MM.1S (cell line): ENCODE data around the gene MPDU1.
A peak's percentile ranks its signal among the peaks of the same experiment; 100 is the strongest.

Source experiments
- DNase-seq: peaks from one replicate; pipeline ENCODE4 v3.0.0-alpha.2; 2015
- H2AFZ ChIP-seq: fragments of 300-600 bp; sonication (generic); 2 replicates; pipeline ENCODE4 v1.6.0; 2016; ENCODE audit warnings: antibody characterized with exemption, low read length
- H3F3A ChIP-seq: fragments of 300-600 bp; sonication (generic); 2 replicates; pipeline ENCODE4 v1.6.1; 2016; ENCODE audit warnings: mild to moderate bottlenecking, antibody characterized with exemption, low read length, moderate library complexity, mixed read lengths; ENCODE audit not compliant: insufficient read depth
- H3K27ac ChIP-seq: fragments of 300-600 bp; sonication (generic); 2 replicates; pipeline ENCODE4 v1.5.1; 2016; ENCODE audit warnings: mild to moderate bottlenecking, low read length
- H3K27me3 ChIP-seq: fragments of 300-600 bp; sonication (generic); replicated peaks from 2 replicates; pipeline ENCODE4 v1.6.0; 2016; ENCODE audit warnings: low read length; ENCODE audit not compliant: insufficient read depth
- H3K36me3 ChIP-seq: fragments of 300-600 bp; sonication (generic); replicated peaks from 2 replicates; pipeline ENCODE4 v1.6.1; 2016; ENCODE audit warnings: mild to moderate bottlenecking, low read length, mixed read lengths; ENCODE audit not compliant: insufficient read depth
- H3K4me1 ChIP-seq: fragments of 300-600 bp; sonication (generic); 2 replicates; pipeline ENCODE4 v1.6.1; 2016; ENCODE audit warnings: low read length, mixed read lengths
- H3K4me2 ChIP-seq: fragments of 300-600 bp; sonication (generic); 2 replicates; pipeline ENCODE4 v1.6.0; 2016; ENCODE audit warnings: low read depth, low read length
- H3K4me3 ChIP-seq: fragments of 300-600 bp; sonication (generic); 2 replicates; pipeline ENCODE4 v1.5.1; 2016; ENCODE audit warnings: low read length, mixed read lengths
- H3K79me2 ChIP-seq: fragments of 300-600 bp; sonication (generic); 2 replicates; pipeline ENCODE4 v1.6.1; 2016; ENCODE audit warnings: mixed run types, low read length, mixed read lengths
- H3K9ac ChIP-seq: fragments of 300-600 bp; sonication (generic); 2 replicates; pipeline ENCODE4 v1.6.1; 2016; ENCODE audit warnings: low read length, mixed read lengths
- H3K9me2 ChIP-seq: fragments of 300-600 bp; sonication (generic); replicated peaks from 2 replicates; pipeline ENCODE4 v1.6.1; 2016; ENCODE audit warnings: mild to moderate bottlenecking, low read length, mixed read lengths; ENCODE audit not compliant: insufficient read depth
- H3K9me3 ChIP-seq: fragments of 300-600 bp; sonication (generic); replicated peaks from 2 replicates; pipeline ENCODE4 v1.6.1; 2016; ENCODE audit warnings: mild to moderate bottlenecking, low read length, mixed read lengths; ENCODE audit not compliant: insufficient read depth
- H4K20me1 ChIP-seq: fragments of 300-600 bp; sonication (generic); 2 replicates; pipeline ENCODE4 v1.6.1; 2016; ENCODE audit warnings: mild to moderate bottlenecking, low read length, moderate library complexity, mixed read lengths; ENCODE audit not compliant: insufficient read depth
- EZH2 ChIP-seq: fragments of 300-600 bp; sonication (generic); optimal IDR thresholded peaks from 2 replicates; pipeline ENCODE3; 2017; ENCODE audit warnings: low read depth, mild to moderate bottlenecking, antibody characterized with exemption, low read length, mixed read lengths
- EZH2phosphoT487 ChIP-seq: fragments of 300-600 bp; sonication (generic); IDR thresholded peaks from 2 replicates; pipeline ENCODE4 v1.6.1; 2018; ENCODE audit warnings: antibody characterized with exemption, low read length
- TF ChIP-seq, protein P1 (sequence below): fragments of 300-600 bp; sonication (generic); IDR thresholded peaks from 2 replicates; pipeline ENCODE4 v1.5.1; 2016; ENCODE audit warnings: antibody characterized with exemption, low read length, mixed read lengths

MPDU1 gene

GRCh38 chr17:7559320-7560171 lies 24.1 kb upstream of the MPDU1 start:
- H3K9me3 ChIP-seq, result no peaks in the 10 kb centered on the region
- H3K27me3 ChIP-seq, result no peaks in the 10 kb centered on the region
- no peaks in the 10 kb centered on the region for H3K9me2 ChIP-seq
- DNase-seq, result no peak
- H3K79me2 ChIP-seq, result peaks cover 33% of the 10 kb centered on the region
- TF ChIP-seq, protein P1, sequence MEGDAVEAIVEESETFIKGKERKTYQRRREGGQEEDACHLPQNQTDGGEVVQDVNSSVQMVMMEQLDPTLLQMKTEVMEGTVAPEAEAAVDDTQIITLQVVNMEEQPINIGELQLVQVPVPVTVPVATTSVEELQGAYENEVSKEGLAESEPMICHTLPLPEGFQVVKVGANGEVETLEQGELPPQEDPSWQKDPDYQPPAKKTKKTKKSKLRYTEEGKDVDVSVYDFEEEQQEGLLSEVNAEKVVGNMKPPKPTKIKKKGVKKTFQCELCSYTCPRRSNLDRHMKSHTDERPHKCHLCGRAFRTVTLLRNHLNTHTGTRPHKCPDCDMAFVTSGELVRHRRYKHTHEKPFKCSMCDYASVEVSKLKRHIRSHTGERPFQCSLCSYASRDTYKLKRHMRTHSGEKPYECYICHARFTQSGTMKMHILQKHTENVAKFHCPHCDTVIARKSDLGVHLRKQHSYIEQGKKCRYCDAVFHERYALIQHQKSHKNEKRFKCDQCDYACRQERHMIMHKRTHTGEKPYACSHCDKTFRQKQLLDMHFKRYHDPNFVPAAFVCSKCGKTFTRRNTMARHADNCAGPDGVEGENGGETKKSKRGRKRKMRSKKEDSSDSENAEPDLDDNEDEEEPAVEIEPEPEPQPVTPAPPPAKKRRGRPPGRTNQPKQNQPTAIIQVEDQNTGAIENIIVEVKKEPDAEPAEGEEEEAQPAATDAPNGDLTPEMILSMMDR, result no peak
- TF ChIP-seq EZH2 (no peak), EZH2phosphoT487 (no peak)
- peak overlapping the region; percentile 92; the same call in 1 of the 2 replicates for H2AFZ ChIP-seq
- no peak overlapping the region; the same call in 1 of the 2 replicates for H3K9ac ChIP-seq
- peaks cover 26% of the 10 kb centered on the region for H3K4me1 ChIP-seq
- no peaks in the 10 kb centered on the region for H4K20me1 ChIP-seq
- H3F3A ChIP-seq, result peaks cover 14% of the 10 kb centered on the region; the same call in 1 of the 2 replicates
- no peak overlapping the region for H3K27ac ChIP-seq
- H3K36me3 ChIP-seq, result no peaks in the 10 kb centered on the region
- peak overlapping the region; percentile 88; the same call in 1 of the 2 replicates for H3K4me2 ChIP-seq
- no peak overlapping the region for H3K4me3 ChIP-seq

DNA sequence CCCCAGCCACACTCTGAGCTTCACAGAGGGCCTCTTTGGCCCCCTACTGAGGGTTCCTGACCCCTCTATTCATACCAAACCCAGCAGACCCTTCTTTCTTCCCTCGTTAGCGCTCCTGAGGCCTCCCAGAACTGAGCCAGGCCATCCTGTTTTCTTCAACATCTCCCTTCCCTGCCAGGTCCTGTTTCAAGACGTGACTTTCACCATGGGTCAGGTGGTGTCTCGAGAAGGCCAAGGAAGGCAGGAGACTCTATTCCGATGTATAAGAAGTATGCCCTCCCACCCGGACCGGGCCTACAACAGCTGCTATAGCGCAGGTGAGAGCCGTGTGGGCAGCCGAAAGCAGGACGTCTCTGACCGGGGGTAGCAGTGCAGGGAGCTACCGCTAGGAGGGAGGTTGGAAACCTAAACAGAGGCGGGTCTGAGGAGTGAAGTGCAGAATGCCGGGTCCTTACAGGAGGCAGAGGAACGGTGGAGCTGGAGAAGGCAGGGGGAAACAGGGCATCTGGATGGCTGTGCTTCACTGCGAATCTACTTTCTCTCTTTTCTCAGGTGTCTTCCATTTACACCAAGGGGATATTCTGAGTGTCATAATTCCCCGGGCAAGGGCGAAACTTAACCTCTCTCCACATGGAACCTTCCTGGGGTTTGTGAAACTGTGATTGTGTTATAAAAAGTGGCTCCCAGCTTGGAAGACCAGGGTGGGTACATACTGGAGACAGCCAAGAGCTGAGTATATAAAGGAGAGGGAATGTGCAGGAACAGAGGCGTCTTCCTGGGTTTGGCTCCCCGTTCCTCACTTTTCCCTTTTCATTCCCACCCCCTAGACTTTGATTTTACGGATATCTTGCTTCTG lies 23.3 kb upstream of the MPDU1 start:
- Histone ChIP-seq H2AFZ (peak overlapping the region; percentile 92), H3K9me2 (no peaks in the 10 kb centered on the region), H3K9ac (peak overlapping the region; percentile 26; the same call in 1 of the 2 replicates), H3K4me1 (peaks cover 26% of the 10 kb centered on the region), H3K27ac (no peak overlapping the region), H3K36me3 (peaks cover 6% of the 10 kb centered on the region; the same call in 1 of the 2 replicates), H3K79me2 (peaks cover 42% of the 10 kb centered on the region), H4K20me1 (no peaks in the 10 kb centered on the region), H3K27me3 (no peaks in the 10 kb centered on the region), H3K4me2 (peak overlapping the region; percentile 88), H3K4me3 (peak overlapping the region; percentile 73), H3F3A (peaks cover 14% of the 10 kb centered on the region; the same call in 1 of the 2 replicates), H3K9me3 (no peaks in the 10 kb centered on the region)
- TF ChIP-seq EZH2phosphoT487 (no peak), EZH2 (no peak)
- TF ChIP-seq, protein P1, result peak; percentile 81
- DNase-seq, result peak; percentile 75

DNA sequence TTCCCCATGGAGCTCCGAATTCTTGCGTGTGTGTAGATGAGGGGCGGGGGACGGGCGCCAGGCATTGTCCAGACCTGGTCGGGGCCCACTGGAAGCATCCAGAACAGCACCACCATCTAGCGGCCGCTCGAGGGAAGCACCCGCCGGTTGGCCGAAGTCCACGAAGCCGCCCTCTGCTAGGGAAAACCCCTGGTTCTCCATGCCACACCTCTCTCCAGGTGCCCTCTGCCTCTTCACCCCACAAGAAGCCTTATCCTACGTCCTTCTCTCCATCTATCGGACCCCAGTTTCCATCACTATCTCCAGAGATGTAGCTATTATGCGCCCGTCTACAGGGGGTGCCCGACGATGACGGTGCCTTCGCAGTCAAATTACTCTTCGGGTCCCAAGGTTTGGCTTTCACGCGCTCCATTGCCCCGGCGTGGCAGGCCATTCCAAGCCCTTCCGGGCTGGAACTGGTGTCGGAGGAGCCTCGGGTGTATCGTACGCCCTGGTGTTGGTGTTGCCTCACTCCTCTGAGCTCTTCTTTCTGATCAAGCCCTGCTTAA lies 22.6 kb upstream of the MPDU1 start:
- Histone ChIP-seq H3K4me3 (peak overlapping the region; percentile 73), H3K9ac (peak overlapping the region; percentile 93), H3K4me1 (peaks cover 26% of the 10 kb centered on the region), H3K4me2 (peak overlapping the region; percentile 88), H3F3A (peaks cover 14% of the 10 kb centered on the region; the same call in 1 of the 2 replicates), H3K27me3 (no peaks in the 10 kb centered on the region), H3K9me3 (no peaks in the 10 kb centered on the region), H3K9me2 (no peaks in the 10 kb centered on the region), H2AFZ (peak overlapping the region; percentile 92), H4K20me1 (no peaks in the 10 kb centered on the region), H3K27ac (peak overlapping the region; percentile 68; the same call in 1 of the 2 replicates), H3K79me2 (peaks cover 46% of the 10 kb centered on the region), H3K36me3 (peaks cover 8% of the 10 kb centered on the region; the same call in 1 of the 2 replicates)
- TF ChIP-seq EZH2 (no peak), EZH2phosphoT487 (no peak)
- TF ChIP-seq, protein P1, result peak; percentile 70
- DNase-seq, result peak; percentile 89
